Glutamatergic neuron (in vitro differentiated cells): ENCODE measurements around the gene ADCK2. TPM values are rescaled to one million over a fixed set of nuclear protein-coding genes. Genes with fewer than 3 reads are reported as not detected.
"Not testable (repeated sequence)": the region's sequence is repeated elsewhere in the genome, so short reads cannot be mapped to it uniquely, and the experiment has no call there.

ENCODE experiments used
- DNase-seq: peaks from one replicate; pipeline ENCODE4 v3.0.0; 2022
- H3K27ac Mint-ChIP-seq: one replicate; pipeline ENCODE4 v1.8.0; 2020; ENCODE audit warnings: mild to moderate bottlenecking, mixed read lengths, inconsistent platforms; ENCODE audit not compliant: unreplicated experiment
- H3K27me3 Mint-ChIP-seq: one replicate; pipeline ENCODE4 v1.8.0; 2020; ENCODE audit warnings: mild to moderate bottlenecking, moderate library complexity, mixed read lengths, inconsistent platforms; ENCODE audit not compliant: unreplicated experiment
- H3K36me3 Mint-ChIP-seq: one replicate; pipeline ENCODE4 v1.8.0; 2020; ENCODE audit warnings: mild to moderate bottlenecking, mixed read lengths, inconsistent platforms; ENCODE audit not compliant: unreplicated experiment
- H3K4me1 Mint-ChIP-seq: one replicate; pipeline ENCODE4 v1.8.0; 2020; ENCODE audit warnings: mild to moderate bottlenecking, low read depth, mixed read lengths, inconsistent platforms; ENCODE audit not compliant: unreplicated experiment
- H3K4me3 Mint-ChIP-seq: one replicate; pipeline ENCODE4 v1.8.0; 2020; ENCODE audit warnings: mild to moderate bottlenecking, mixed read lengths, inconsistent platforms; ENCODE audit not compliant: unreplicated experiment
- H3K9me3 Mint-ChIP-seq: one replicate; pipeline ENCODE4 v1.8.0; 2020; ENCODE audit warnings: mild to moderate bottlenecking, moderate library complexity, mixed read lengths, inconsistent platforms; ENCODE audit not compliant: unreplicated experiment
- CTCF ChIP-seq: fragments of 200-600 bp; sonication (generic); IDR thresholded peaks from one replicate; pipeline ENCODE4 v1.5.0; 2021; ENCODE audit not compliant: partially characterized antibody, unreplicated experiment
- total RNA-seq: library from RNA; stranded (reverse); fragmentation: NEBNext Ultra II Directional; extraction: Animal tissue kit (Norgen Biotek cat#: 25700); gene quantifications from one replicate; pipeline ENCODE4 v1.2.1, GENCODE V29; 2021; ENCODE audit not compliant: unreplicated experiment

ADCK2 gene
- total RNA-seq, 1 donor from 2014 or later, result 9.1 TPM

- H3K4me1 Mint-ChIP-seq, result peaks cover 2% of the 10 kb centered on the region
- no peak overlapping the region for H3K4me3 Mint-ChIP-seq
Measured at GRCh38 chr7:140669352-140669751, 3.4 kb upstream of the ADCK2 start.

GRCh38 chr7:140669862-140670261, 2.9 kb upstream of the ADCK2 start:
- H3K27me3 Mint-ChIP-seq, H3K4me1 Mint-ChIP-seq, H3K36me3 Mint-ChIP-seq, H3K4me3 Mint-ChIP-seq, DNase-seq, H3K9me3 Mint-ChIP-seq, H3K27ac Mint-ChIP-seq: not testable (repeated sequence)

More at GRCh38 chr7:140669352-140669751, 3.4 kb upstream of the ADCK2 start:
- Mint-ChIP-seq H3K27ac (no peak overlapping the region), H3K36me3 (no peaks in the 10 kb centered on the region), H3K27me3 (peaks cover 2% of the 10 kb centered on the region), H3K9me3 (peaks cover 4% of the 10 kb centered on the region)
- no peak for TF ChIP-seq CTCF
- no peak for DNase-seq

GRCh38 chr7:140670343-140670935, 2.3 kb upstream of the ADCK2 start:
- H3K27ac Mint-ChIP-seq, result no peak overlapping the region
- no peak overlapping the region for H3K4me3 Mint-ChIP-seq
- H3K27me3 Mint-ChIP-seq, result peaks cover 2% of the 10 kb centered on the region
- DNase-seq, result no peak
- H3K9me3 Mint-ChIP-seq, result peaks cover 4% of the 10 kb centered on the region
- H3K36me3 Mint-ChIP-seq, result no peaks in the 10 kb centered on the region
- TF ChIP-seq CTCF, result no peak
- peaks cover 3% of the 10 kb centered on the region for H3K4me1 Mint-ChIP-seq

- Mint-ChIP-seq H3K36me3 (no peaks in the 10 kb centered on the region), H3K9me3 (peaks cover 4% of the 10 kb centered on the region), H3K27me3 (peaks cover 2% of the 10 kb centered on the region), H3K27ac (no peak overlapping the region), H3K4me3 (peak overlapping the region; percentile 81), H3K4me1 (peaks cover 5% of the 10 kb centered on the region)
- DNase-seq, result no peak
- no peak for TF ChIP-seq CTCF
Measured at GRCh38 chr7:140671966-140672365, 779 bp upstream of the ADCK2 start.

- peaks cover 5% of the 10 kb centered on the region for H3K4me1 Mint-ChIP-seq
- H3K4me3 Mint-ChIP-seq, result peak overlapping the region; percentile 66
- DNase-seq, result peak; percentile 47
- peaks cover 2% of the 10 kb centered on the region for H3K27me3 Mint-ChIP-seq
- H3K36me3 Mint-ChIP-seq, result no peaks in the 10 kb centered on the region
- no peak overlapping the region for H3K27ac Mint-ChIP-seq
- TF ChIP-seq CTCF, result no peak
- peaks cover 4% of the 10 kb centered on the region for H3K9me3 Mint-ChIP-seq
Measured at GRCh38 chr7:140673063-140673773, 473 bp downstream of the ADCK2 start.
